H1 (cell line): ENCODE data around the gene GNA12. TPM values are rescaled to one million over a fixed set of nuclear protein-coding genes. Genes with fewer than 3 reads are reported as not detected.

ENCODE experiments used
- CTCF ChIA-PET: fragments of 300-600 bp; sonication (Branson Sonifier 250); formaldehyde crosslinking; loops from one replicate; lab custom pipeline; 2021; ENCODE audit not compliant: partially characterized antibody; lab: Charles Lee
- POLR2A ChIA-PET: fragments of 300-600 bp; sonication (Branson Sonifier 250); formaldehyde crosslinking; loops from one replicate; lab custom pipeline; 2021; ENCODE audit warnings: inconsistent platforms; ENCODE audit not compliant: partially characterized antibody; lab: Charles Lee
- DNase-seq, 2 experiments: peaks; one replicate each; pipeline versions ENCODE4 v3.0.0 to v3.0.0-alpha.2; 2010 to 2022; ENCODE audit warnings: low spot score in 2 of 2, low read depth in 1 of 2, mixed read lengths in 1 of 2
- FAIRE-seq: peaks from 2 replicates; lab custom pipeline; 2011; peaks lifted over from hg19 to GRCh38; lab: Jason Lieb, UNC
- H2AFZ ChIP-seq: 2 replicates; pipeline ENCODE4 v1.8.1; 2012; ENCODE audit warnings: low read length, inconsistent platforms
- H2AK5ac ChIP-seq: 2 replicates; pipeline ENCODE4 v1.6.1; 2013; ENCODE audit warnings: low read depth, low read length
- H2BK120ac ChIP-seq: replicated peaks from 2 replicates; pipeline ENCODE3; 2013; ENCODE audit warnings: low read depth, low read length, inconsistent platforms
- H2BK12ac ChIP-seq: 2 replicates; pipeline ENCODE4 v1.6.1; 2013; ENCODE audit warnings: low read depth, low read length
- H2BK15ac ChIP-seq: 2 replicates; pipeline ENCODE4 v1.6.1; 2013; ENCODE audit warnings: low read length
- H2BK20ac ChIP-seq: 2 replicates; pipeline ENCODE4 v1.6.1; 2013; ENCODE audit warnings: low read length
- H2BK5ac ChIP-seq: 2 replicates; pipeline ENCODE4 v1.6.1; 2013; ENCODE audit warnings: low read depth, low read length
- H3K14ac ChIP-seq: 2 replicates; pipeline ENCODE4 v1.6.1; 2013; ENCODE audit warnings: inconsistent platforms; ENCODE audit not compliant: insufficient read length
- H3K18ac ChIP-seq: 2 replicates; pipeline ENCODE4 v1.6.1; 2013; ENCODE audit warnings: low read length; ENCODE audit errors: extremely low read depth
- H3K23ac ChIP-seq: 2 replicates; pipeline ENCODE4 v1.6.1; 2013; ENCODE audit warnings: inconsistent platforms; ENCODE audit not compliant: insufficient read length
- H3K23me2 ChIP-seq: 2 replicates; pipeline ENCODE4 v1.6.1; 2013; ENCODE audit warnings: low read depth, low read length
- H3K27ac ChIP-seq: 2 replicates; pipeline ENCODE4 v1.6.1; 2011; ENCODE audit warnings: low read depth, low read length, inconsistent platforms
- H3K27me3 ChIP-seq, 4 experiments: replicated peaks in 1 of 4; 1 replicate in 1 of 4; 2 replicates in 3 of 4; pipeline versions ENCODE4 v1.6.1 to v1.8.1; 2011 to 2013; ENCODE audit warnings: low read length in 3 of 4, mild to moderate bottlenecking in 3 of 4, inconsistent platforms in 2 of 4, mixed read lengths in 2 of 4, moderate library complexity in 1 of 4; ENCODE audit not compliant: control insufficient read depth in 3 of 4, insufficient read depth in 3 of 4; ENCODE audit errors: extremely low read depth in 1 of 4
- H3K36me3 ChIP-seq, 4 experiments: 2 replicates each; pipeline versions ENCODE4 v1.6.1 to v1.8.1; 2011 to 2013; ENCODE audit warnings: mild to moderate bottlenecking in 4 of 4, low read length in 3 of 4, moderate library complexity in 2 of 4, control low read depth in 1 of 4, inconsistent platforms in 1 of 4; ENCODE audit not compliant: insufficient read depth in 4 of 4, control insufficient read depth in 2 of 4
- H3K4ac ChIP-seq: replicated peaks from 2 replicates; pipeline ENCODE3; 2013; ENCODE audit warnings: low read length, low read depth, mixed read lengths, inconsistent platforms; ENCODE audit not compliant: insufficient read length
- H3K4me1 ChIP-seq, 4 experiments: replicated peaks in 1 of 4; 1 replicate in 1 of 4; 2 replicates in 3 of 4; pipeline versions ENCODE4 v1.6.1 to v1.8.1; 2011 to 2013; ENCODE audit warnings: low read length in 3 of 4, inconsistent platforms in 2 of 4, mixed read lengths in 1 of 4; ENCODE audit not compliant: insufficient read depth in 4 of 4, control insufficient read depth in 3 of 4
- H3K4me2 ChIP-seq, 2 experiments: 2 replicates each; pipeline versions ENCODE4 v1.6.1 to v1.8.1; 2011 to 2013; ENCODE audit warnings: low read depth in 2 of 2, low read length in 2 of 2, control low read depth in 1 of 2, inconsistent platforms in 1 of 2, mild to moderate bottlenecking in 1 of 2; ENCODE audit not compliant: insufficient read depth in 1 of 2
- H3K4me3 ChIP-seq, 4 experiments: fragments of 200-600, 300-600 bp in 1 of 4; sonication (generic), shearing (Covaris generic), sonication (Bioruptor Twin) in 1 of 4; 2 replicates each; pipeline versions ENCODE4 v1.5.1 to v1.8.1; 2011 to 2016; ENCODE audit warnings: low read length in 4 of 4, low read depth in 3 of 4, control low read depth in 2 of 4, inconsistent platforms in 2 of 4, mild to moderate bottlenecking in 2 of 4, mixed read lengths in 1 of 4, moderate library complexity in 1 of 4; ENCODE audit not compliant: insufficient read depth in 2 of 4; ENCODE audit errors: extremely low read depth in 1 of 4
- H3K56ac ChIP-seq: replicated peaks from 2 replicates; pipeline ENCODE3; 2013; ENCODE audit warnings: low read depth, mild to moderate bottlenecking, mixed read lengths, low read length, inconsistent platforms; ENCODE audit not compliant: insufficient read length
- H3K79me1 ChIP-seq: 2 replicates; pipeline ENCODE4 v1.6.1; 2013; ENCODE audit warnings: low read depth, low read length, control low read depth
- H3K79me2 ChIP-seq, 2 experiments: 2 replicates each; pipeline versions ENCODE4 v1.6.1 to v1.8.1; 2012 to 2013; ENCODE audit warnings: low read length in 2 of 2, mild to moderate bottlenecking in 2 of 2, inconsistent platforms in 1 of 2; ENCODE audit not compliant: insufficient read depth in 2 of 2, control insufficient read depth in 1 of 2
- H3K9ac ChIP-seq, 4 experiments: replicated peaks in 1 of 4; 1 replicate in 1 of 4; 2 replicates in 3 of 4; pipeline versions ENCODE4 v1.6.1 to v1.8.1; 2011 to 2013; ENCODE audit warnings: low read depth in 3 of 4, low read length in 3 of 4, control low read depth in 2 of 4, mild to moderate bottlenecking in 2 of 4, moderate library complexity in 2 of 4, inconsistent platforms in 1 of 4; ENCODE audit errors: extremely low read depth in 1 of 4
- H3K9me3 ChIP-seq, 2 experiments: 2 replicates each; pipeline versions ENCODE4 v1.6.1 to v1.8.1; 2012 to 2013; ENCODE audit warnings: mild to moderate bottlenecking in 2 of 2, moderate library complexity in 2 of 2, control low read depth in 1 of 2, inconsistent platforms in 1 of 2, low read depth in 1 of 2, low read length in 1 of 2, mixed read lengths in 1 of 2; ENCODE audit not compliant: insufficient read depth in 2 of 2
- H4K20me1 ChIP-seq, 2 experiments: replicated peaks in 1 of 2; 2 replicates each; pipeline versions ENCODE3 to v1.8.1; 2011 to 2013; ENCODE audit warnings: inconsistent platforms in 2 of 2, low read length in 2 of 2, mild to moderate bottlenecking in 1 of 2; ENCODE audit not compliant: insufficient read depth in 2 of 2, control insufficient read depth in 1 of 2
- H4K5ac ChIP-seq: 2 replicates; pipeline ENCODE4 v1.6.1; 2013; ENCODE audit warnings: low read length, low read depth, mixed read lengths, inconsistent platforms; ENCODE audit not compliant: insufficient read length
- H4K8ac ChIP-seq: 2 replicates; pipeline ENCODE4 v1.8.0; 2013; ENCODE audit warnings: mild to moderate bottlenecking, moderate library complexity, low read length, inconsistent platforms; ENCODE audit not compliant: insufficient read depth; ENCODE audit errors: extremely low read depth
- H4K91ac ChIP-seq: replicated peaks from 2 replicates; pipeline ENCODE3; 2013; ENCODE audit warnings: low read length, mixed read lengths, inconsistent platforms; ENCODE audit not compliant: insufficient read length
- BCL11A ChIP-seq, 2 experiments: IDR thresholded peaks; one replicate each; pipeline ENCODE4 v1.6.1; 2011; ENCODE audit warnings: low read depth in 2 of 2, low read length in 2 of 2, mild to moderate bottlenecking in 2 of 2
- BRCA1 ChIP-seq: IDR thresholded peaks from 2 replicates; pipeline ENCODE4 v1.6.1; 2012; ENCODE audit warnings: low read depth, low read length, improper control_type of control experiment
- HDAC2 ChIP-seq, 2 experiments: fragments of 300-600 bp in 1 of 2; sonication (generic) in 1 of 2; IDR thresholded peaks; 2 replicates each; pipeline ENCODE4 v1.6.1; 2011 to 2012; ENCODE audit warnings: low read depth in 2 of 2, low read length in 2 of 2, mild to moderate bottlenecking in 2 of 2, moderate library complexity in 2 of 2, borderline replicate concordance in 1 of 2, inconsistent platforms in 1 of 2
- MAFK ChIP-seq: IDR thresholded peaks from 2 replicates; pipeline ENCODE4 v1.6.1; 2012; ENCODE audit warnings: low read depth, mild to moderate bottlenecking, improper control_type of control experiment, low read length
- NANOG ChIP-seq: IDR thresholded peaks from 2 replicates; pipeline ENCODE4 v1.6.1; 2011; ENCODE audit warnings: low read length, low read depth, mild to moderate bottlenecking, inconsistent platforms; ENCODE audit not compliant: insufficient read depth, poor library complexity, severe bottlenecking
- RAD21 ChIP-seq, 2 experiments: IDR thresholded peaks in 1 of 2; conservative IDR thresholded peaks in 1 of 2; 2 replicates each; pipeline ENCODE4 v1.6.1; 2011; ENCODE audit warnings: low read depth in 2 of 2, low read length in 2 of 2, improper control_type of control experiment in 1 of 2, inconsistent platforms in 1 of 2, mild to moderate bottlenecking in 1 of 2, moderate library complexity in 1 of 2
- SIRT6 ChIP-seq: IDR thresholded peaks from one replicate; pipeline ENCODE4 v1.7.1; 2012; ENCODE audit warnings: low read length, inconsistent platforms
- SUZ12 ChIP-seq: fragments of 200-600 bp; sonication (generic); IDR thresholded peaks from 2 replicates; pipeline ENCODE4 v1.6.1; 2012; ENCODE audit warnings: mild to moderate bottlenecking, inconsistent platforms, low read length, moderate library complexity, mixed read lengths
- WGBS, 2 experiments: shearing (Covaris generic) in 1 of 2; methylation state at CpG; one replicate each; pipeline versions ENCODE4 v1.1.6 to v1.1.7; 2013 to 2015; ENCODE audit warnings: low lambda C conversion rate in 2 of 2, mixed read lengths in 2 of 2, inconsistent platforms in 1 of 2, low coverage in 1 of 2, missing lambda C conversion rate in 1 of 2; ENCODE audit not compliant: insufficient replicate concordance in 2 of 2, insufficient coverage in 1 of 2, insufficient read length in 1 of 2; ENCODE audit errors: extremely low coverage in 1 of 2, missing lambda C conversion rate in 1 of 2; 5-methylcytosine and 5-hydroxymethylcytosine counted together
- polyA plus RNA-seq, 7 experiments: library from polyadenylated mRNA; depleted of rRNA in 3 of 7; stranded (reverse) in 5 of 7; unstranded in 2 of 7; fragments of >200 nt in 5 of 7; fragments of 200-250 nt in 2 of 7; gene quantifications; 1 replicate in 5 of 7; 2 replicates in 1 of 7; 4 replicates in 1 of 7; pipeline versions ENCODE4 v1.2.1 to v1.2.3, GENCODE V29; 2011 to 2013; ENCODE audit warnings: missing spikeins in 2 of 7, mixed read lengths in 2 of 7
- total RNA-seq: library from RNA; stranded (reverse); fragmentation: NEBNext Ultra II Directional; extraction: Animal tissue kit (Norgen Biotek cat#: 25700); gene quantifications from 2 replicates; pipeline ENCODE4 v1.2.1, GENCODE V29; 2021
- TF ChIP-seq, protein P1 (sequence below): IDR thresholded peaks from 2 replicates; pipeline ENCODE4 v1.6.1; 2011; ENCODE audit warnings: low read length, improper control_type of control experiment

Gene GNA12
- total and polyA plus RNA-seq, 2 of the 8 experiments (the other 6 are each of a cell fraction or from before 2014, with no cell fraction given), result 96.5 to 109 TPM

DNA sequence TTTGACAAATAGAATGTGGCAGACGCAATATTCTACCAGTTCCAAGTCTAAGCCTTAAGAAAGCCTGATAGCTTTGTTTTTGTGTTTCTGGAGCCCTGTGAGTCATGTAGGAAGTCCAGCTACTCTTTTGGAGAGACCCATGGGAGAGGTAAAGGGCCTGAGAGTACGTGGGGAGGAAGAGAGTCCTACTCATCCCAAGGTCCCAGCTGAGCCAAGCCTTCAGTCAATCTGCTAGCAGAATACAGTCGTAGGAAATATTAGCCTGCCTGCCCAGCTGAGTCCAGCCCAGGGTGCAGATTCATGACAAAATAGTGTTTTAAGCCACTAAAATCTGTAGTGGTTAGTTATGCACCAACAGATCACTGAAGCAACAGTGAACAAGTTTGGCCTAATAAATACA lies 9.0 kb upstream of the GNA12 start:
- POLR2A ChIA-PET, result no interaction called here

More for the DNA sequence above, 9.0 kb upstream of the GNA12 start:
- Histone ChIP-seq H3K9ac (no peak overlapping the region), H4K5ac (no peak overlapping the region), H4K20me1 (peaks cover 0 to 9% of the 10 kb centered on the region in 2 experiments), H3K79me2 (no peaks in the 10 kb centered on the region), H2AFZ (no peak overlapping the region), H3K23ac (no peak overlapping the region), H2AK5ac (no peak overlapping the region), H2BK120ac (no peak overlapping the region), H3K14ac (no peak overlapping the region), H3K18ac (no peak overlapping the region), H4K91ac (no peak overlapping the region), H2BK12ac (0 out of 2 replicates have a peak overlapping the region, but pooled peaks have one; percentile 68), H4K8ac (no peak overlapping the region), H2BK20ac (no peak overlapping the region), H2BK15ac (peak overlapping the region; percentile 29; the same call in 1 of the 2 replicates), H3K27ac (no peak overlapping the region), H3K4ac (no peak overlapping the region), H3K4me1 (peaks cover 0 to 1% (median 0%) of the 10 kb centered on the region in 4 experiments; a peak in 1 of 7 replicates), H3K4me2 (no peak overlapping the region), H2BK5ac (no peak overlapping the region), H3K27me3 (no peaks in the 10 kb centered on the region; a peak in 2 of 7 replicates), H3K4me3 (no peak overlapping the region), H3K36me3 (no peaks in the 10 kb centered on the region), H3K56ac (no peak overlapping the region), H3K79me1 (no peaks in the 10 kb centered on the region), H3K23me2 (peaks cover 9% of the 10 kb centered on the region; the same call in 1 of the 2 replicates), H3K9me3 (peaks cover 0 to 5% of the 10 kb centered on the region in 2 experiments; a peak in 1 of 4 replicates)
- CTCF ChIA-PET, result interaction anchor here (1.0 to 1.6 kb wide), 2 partner anchors 11 to 24 kb away, joined by 4 read pairs; no protein-coding TSS in a partner anchor
- FAIRE-seq (no peak), DNase-seq (no peak)
- WGBS, 2 experiments, result 87% methylated on average over 3 of the region's 3 CpGs; no CpG with 5 or more reads in 1 of the 2 experiments
- TF ChIP-seq, protein P1, sequence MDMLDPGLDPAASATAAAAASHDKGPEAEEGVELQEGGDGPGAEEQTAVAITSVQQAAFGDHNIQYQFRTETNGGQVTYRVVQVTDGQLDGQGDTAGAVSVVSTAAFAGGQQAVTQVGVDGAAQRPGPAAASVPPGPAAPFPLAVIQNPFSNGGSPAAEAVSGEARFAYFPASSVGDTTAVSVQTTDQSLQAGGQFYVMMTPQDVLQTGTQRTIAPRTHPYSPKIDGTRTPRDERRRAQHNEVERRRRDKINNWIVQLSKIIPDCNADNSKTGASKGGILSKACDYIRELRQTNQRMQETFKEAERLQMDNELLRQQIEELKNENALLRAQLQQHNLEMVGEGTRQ, result no peak
- TF ChIP-seq MAFK, result no peak
- TF ChIP-seq BCL11A (IDR thresholded peaks at IDR 0.05; ENCODE audit: low read depth in 2 of 2, low read length in 2 of 2), result no peak
- TF ChIP-seq HDAC2 (IDR thresholded peaks at IDR 0.05; ENCODE audit: borderline replicate concordance in 1 of 2, low read depth in 2 of 2, low read length in 2 of 2), result no peak
- TF ChIP-seq SIRT6, result no peak
- TF ChIP-seq RAD21 (IDR thresholded peaks at IDR 0.05 in 1 of 2, conservative IDR thresholded peaks at IDR 0.05 in 1 of 2; ENCODE audit: low read depth in 2 of 2, low read length in 2 of 2), result no peak
- no peak for TF ChIP-seq BRCA1
- no peak for TF ChIP-seq NANOG
- no peak for TF ChIP-seq SUZ12
